Endothelial cell of umbilical vein (primary cell): ENCODE data around the gene IDUA. TPM values are rescaled to one million over a fixed set of nuclear protein-coding genes. Genes with fewer than 3 reads are reported as not detected.
"Not testable (repeated sequence)": the region's sequence is repeated elsewhere in the genome, so short reads cannot be mapped to it uniquely, and the experiment has no call there.

Source experiments
- BruUV-seq: library from RNA; stranded (reverse); fragments of 400-500 nt; replicated peaks from 2 replicates; lab custom pipeline; 2021; lab: Mats Ljungman, UMichigan
- CTCF ChIA-PET: fragments of 300-600, 350-600 bp; sonication (Branson Sonifier 250); formaldehyde crosslinking; loops from one replicate; lab custom pipeline; 2021; ENCODE audit warnings: antibody characterized with exemption, inconsistent platforms; lab: Charles Lee
- POLR2A ChIA-PET: fragments of 300-600, 350-600 bp; sonication (Branson Sonifier 250); formaldehyde crosslinking; loops from one replicate; lab custom pipeline; 2021; ENCODE audit warnings: antibody characterized with exemption, inconsistent platforms; lab: Charles Lee
- DNase-seq: peaks from one replicate; pipeline ENCODE4 v3.0.0-alpha.2; 2011; ENCODE audit warnings: low read depth, low spot score
- FAIRE-seq: peaks from 2 replicates; lab custom pipeline; 2011; peaks lifted over from hg19 to GRCh38; lab: Jason Lieb, UNC
- H2AFZ ChIP-seq: 2 replicates; pipeline ENCODE4 v1.6.0; 2012; ENCODE audit warnings: low read depth, low read length, control low read depth, inconsistent platforms
- H3K27ac ChIP-seq: 2 replicates; pipeline ENCODE4 v1.5.1; 2011; ENCODE audit warnings: low read depth, mild to moderate bottlenecking, control low read depth, low read length, moderate library complexity; ENCODE audit not compliant: insufficient read depth
- H3K27me3 ChIP-seq, 2 experiments: 2 replicates each; pipeline versions ENCODE4 v1.6.0 to v1.6.1; 2011; ENCODE audit warnings: low read length in 2 of 2, mixed read lengths in 1 of 2; ENCODE audit not compliant: control insufficient read depth in 2 of 2, insufficient read depth in 2 of 2
- H3K36me3 ChIP-seq, 2 experiments: 2 replicates in 1 of 2; 3 replicates in 1 of 2; pipeline ENCODE4 v1.5.1; 2011; ENCODE audit warnings: low read length in 2 of 2, mild to moderate bottlenecking in 1 of 2, moderate library complexity in 1 of 2; ENCODE audit not compliant: control insufficient read depth in 2 of 2, insufficient read depth in 2 of 2; ENCODE audit errors: extremely low read depth in 1 of 2
- H3K4me1 ChIP-seq: 3 replicates; pipeline ENCODE4 v1.5.1; 2011; ENCODE audit warnings: mild to moderate bottlenecking, low read length; ENCODE audit not compliant: control insufficient read depth, insufficient read depth; ENCODE audit errors: extremely low read depth
- H3K4me2 ChIP-seq: 2 replicates; pipeline ENCODE4 v1.6.1; 2011; ENCODE audit warnings: low read length, control low read depth, mixed read lengths; ENCODE audit not compliant: insufficient read depth
- H3K4me3 ChIP-seq, 3 experiments: fragments of 200-600 bp in 1 of 3; sonication (generic), shearing (Covaris generic) in 1 of 3; replicated peaks in 1 of 3; 2 replicates each; pipeline ENCODE4 v1.5.1; 2011 to 2016; ENCODE audit warnings: control low read depth in 3 of 3, low read length in 3 of 3, mild to moderate bottlenecking in 2 of 3, inconsistent platforms in 1 of 3, low read depth in 1 of 3, moderate library complexity in 1 of 3; ENCODE audit not compliant: insufficient read depth in 1 of 3
- H3K79me2 ChIP-seq: 2 replicates; pipeline ENCODE4 v1.6.0; 2012; ENCODE audit warnings: low read length, inconsistent platforms; ENCODE audit not compliant: control insufficient read depth, insufficient read depth
- H3K9ac ChIP-seq: replicated peaks from 2 replicates; pipeline ENCODE3; 2011; ENCODE audit warnings: low read length, control low read depth; ENCODE audit not compliant: insufficient read depth; ENCODE audit errors: extremely low read depth
- H3K9me1 ChIP-seq: replicated peaks from 3 replicates; pipeline ENCODE4 v1.6.0; 2011; ENCODE audit warnings: mild to moderate bottlenecking, low read length; ENCODE audit not compliant: control insufficient read depth, insufficient read depth; ENCODE audit errors: extremely low read depth
- H3K9me3 ChIP-seq: replicated peaks from 2 replicates; pipeline ENCODE4 v1.5.1; 2012; ENCODE audit warnings: low read length, inconsistent platforms; ENCODE audit not compliant: control insufficient read depth, insufficient read depth
- H4K20me1 ChIP-seq: replicated peaks from 2 replicates; pipeline ENCODE3; 2011; ENCODE audit warnings: mild to moderate bottlenecking, low read length; ENCODE audit not compliant: control insufficient read depth, insufficient read depth; ENCODE audit errors: extremely low read depth
- FOS ChIP-seq: IDR thresholded peaks from 2 replicates; pipeline ENCODE4 v1.6.1; 2011; ENCODE audit warnings: mild to moderate bottlenecking, low read length, moderate library complexity, borderline replicate concordance; ENCODE audit not compliant: insufficient read depth
- POLR2A ChIP-seq: IDR thresholded peaks from 2 replicates; pipeline ENCODE4 v1.6.1; 2012; ENCODE audit warnings: low read depth, mild to moderate bottlenecking, control low read depth, low read length
- POLR2AphosphoS5 ChIP-seq: IDR thresholded peaks from 2 replicates; pipeline ENCODE4 v1.6.1; 2012; ENCODE audit warnings: low read depth, mild to moderate bottlenecking, control low read depth, low read length, moderate library complexity; ENCODE audit not compliant: insufficient read depth
- dilution Hi-C: fragments of 300-500 bp; cut with MboI; formaldehyde crosslinking; loops from one replicate; pipeline ENCODE4 v1.15.0; 2019; ENCODE audit warnings: low sequenced_read_pairs; ENCODE audit not compliant: extremely low pct_ligation_motif_present
- intact Hi-C: fragments of 100-400 bp; cut with micrococcal nuclease; formaldehyde crosslinking; loops from one replicate; pipeline ENCODE4 v1.10.0; 2022
- polyA plus RNA-seq, 4 experiments: library from polyadenylated mRNA; depleted of rRNA in 3 of 4; stranded (reverse) in 3 of 4; unstranded in 1 of 4; fragments of >200 nt; gene quantifications; 2 replicates each; pipeline versions ENCODE4 v1.2.1 to v1.2.3, GENCODE V29; 2011 to 2012; ENCODE audit warnings: missing spikeins in 1 of 4
- total RNA-seq: library from RNA; stranded (reverse); gene quantifications from 2 replicates; pipeline ENCODE4 v1.2.3, GENCODE V29; 2021
- TF ChIP-seq, protein P1 (sequence below): IDR thresholded peaks from 2 replicates; pipeline ENCODE4 v1.6.1; 2011; ENCODE audit not compliant: insufficient read depth, insufficient read length

Gene IDUA
- total and polyA plus RNA-seq, 2 donors (not counting 3 experiments of a cell fraction or from before 2014, with no cell fraction given): 19.1 to 34.1 TPM

DNA sequence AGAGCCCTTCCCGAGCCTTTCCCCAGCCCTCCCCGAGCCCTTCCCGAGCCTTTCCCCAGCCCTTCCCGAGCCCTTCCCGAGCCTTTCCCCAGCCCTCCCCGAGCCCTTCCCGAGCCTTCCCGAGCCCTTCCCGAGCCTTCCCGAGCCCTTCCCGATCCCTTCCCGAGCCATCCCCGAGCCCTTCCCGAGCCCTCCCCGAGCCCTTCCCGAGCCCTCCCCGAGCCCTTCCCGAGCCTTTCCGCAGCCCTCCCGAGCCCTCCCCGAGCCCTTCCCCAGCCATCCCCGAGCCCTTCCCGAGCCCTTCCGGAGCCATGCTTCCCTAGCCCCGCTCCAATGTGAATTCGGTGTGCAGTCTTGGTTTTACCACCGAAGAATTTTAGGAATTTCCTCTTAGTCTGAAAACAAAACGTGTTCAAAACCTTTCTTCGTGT is 59.8 kb downstream of the IDUA start:
- DNase-seq: peak; percentile 78
- H3K27me3 ChIP-seq, BruUV-seq, H3K4me3 ChIP-seq, H3K9me1 ChIP-seq, H3K79me2 ChIP-seq, CTCF ChIA-PET, H4K20me1 ChIP-seq, H3K9me3 ChIP-seq, dilution Hi-C loops, H3K36me3 ChIP-seq: not testable (repeated sequence)
- H3K4me1 ChIP-seq: peaks cover 32% of the 10 kb centered on the region
- peak overlapping the region; percentile 66 for H2AFZ ChIP-seq
- peak overlapping the region; percentile 50 for H3K4me2 ChIP-seq
- peak overlapping the region; percentile 8 for H3K9ac ChIP-seq
- H3K27ac ChIP-seq: peak overlapping the region; percentile 39
- intact Hi-C loops: loop anchor here (5.0 kb wide), 1 partner anchor 264 kb away; no protein-coding TSS in a partner anchor
- FAIRE-seq: peak; percentile 95
- POLR2A ChIA-PET: interaction anchor here (0.6 kb wide), 1 partner anchor 23 kb away, joined by 4 read pairs; no protein-coding TSS in a partner anchor

DNA sequence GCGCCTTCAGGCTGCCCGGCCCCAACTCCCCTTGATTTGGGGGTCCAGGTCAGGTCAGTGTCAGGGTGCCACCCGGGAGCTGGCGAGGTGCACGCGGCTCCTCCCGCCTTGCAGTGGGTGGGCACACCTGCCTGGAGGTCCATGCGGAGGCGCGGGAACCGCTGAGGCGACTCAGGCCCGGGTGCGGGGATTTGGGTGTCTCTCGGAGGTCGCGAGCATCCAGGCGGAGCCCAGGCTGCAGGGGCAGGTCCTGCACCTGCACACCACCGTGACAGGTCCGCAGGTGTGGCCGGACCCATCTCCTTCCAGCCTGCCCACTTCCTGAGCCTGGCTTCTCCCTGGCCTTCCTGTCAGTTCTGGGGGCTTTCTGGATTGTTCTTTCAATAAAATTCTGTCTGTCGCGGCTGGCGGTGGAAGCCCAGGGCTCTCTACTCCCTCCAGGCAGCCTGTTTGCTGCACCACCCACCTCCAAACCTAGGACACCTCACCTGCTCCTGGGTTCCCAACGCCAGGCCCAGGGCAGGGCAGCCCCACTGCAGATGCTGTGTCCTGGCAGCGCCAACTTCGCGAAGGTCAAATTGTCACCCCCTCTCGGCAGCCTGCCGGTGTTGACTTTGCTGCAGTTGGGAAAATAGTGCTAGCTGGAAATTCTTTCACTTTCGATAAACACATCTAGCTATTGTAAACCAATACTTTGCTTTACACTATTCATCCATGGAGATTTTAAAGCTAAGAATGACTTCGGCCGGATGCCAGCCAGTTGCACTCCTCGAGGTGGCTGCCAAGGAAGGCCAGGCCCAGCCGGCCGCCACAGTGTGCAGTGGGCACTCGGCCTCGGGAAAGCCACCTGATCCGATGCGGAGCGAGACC is 60.5 kb downstream of the IDUA start:
- Histone ChIP-seq H3K4me3 (no peak overlapping the region), H3K4me2 (peak overlapping the region; percentile 50), H3K9ac (peak overlapping the region; percentile 8), H3K9me3 (no peaks in the 10 kb centered on the region), H3K4me1 (peaks cover 30% of the 10 kb centered on the region), H4K20me1 (no peaks in the 10 kb centered on the region), H3K79me2 (no peaks in the 10 kb centered on the region), H3K27ac (peak overlapping the region; percentile 39), H2AFZ (peak overlapping the region; percentile 66), H3K27me3 (no peaks in the 10 kb centered on the region), H3K36me3 (no peaks in the 10 kb centered on the region), H3K9me1 (no peaks in the 10 kb centered on the region)
- CTCF ChIA-PET: interaction anchor here (1.1 kb wide), 1 partner anchor 11 kb away, joined by 4 read pairs; no protein-coding TSS in a partner anchor
- intact Hi-C loops (loop anchor here (5.0 kb wide), 1 partner anchor 265 kb away; no protein-coding TSS in a partner anchor), dilution Hi-C loops (no loop called here)
- TF ChIP-seq POLR2AphosphoS5: no peak
- no peak for TF ChIP-seq POLR2A
- TF ChIP-seq, protein P1, sequence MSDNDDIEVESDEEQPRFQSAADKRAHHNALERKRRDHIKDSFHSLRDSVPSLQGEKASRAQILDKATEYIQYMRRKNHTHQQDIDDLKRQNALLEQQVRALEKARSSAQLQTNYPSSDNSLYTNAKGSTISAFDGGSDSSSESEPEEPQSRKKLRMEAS: no peak
- TF ChIP-seq FOS: no peak
- BruUV-seq: no TSS peak
- POLR2A ChIA-PET: interaction anchor here (0.6 kb wide), 1 partner anchor 24 kb away, joined by 4 read pairs; no protein-coding TSS in a partner anchor
- DNase-seq (peak; percentile 71), FAIRE-seq (no peak)
